GM12874 (cell line): ENCODE measurements around the gene CORO7.

Source experiments
- CTCF ChIP-seq: IDR thresholded peaks from 2 replicates; pipeline ENCODE4 v1.5.1; 2011; ENCODE audit warnings: low read depth, mild to moderate bottlenecking, control low read depth, low read length, moderate library complexity; ENCODE audit not compliant: insufficient read depth

Gene CORO7

DNA sequence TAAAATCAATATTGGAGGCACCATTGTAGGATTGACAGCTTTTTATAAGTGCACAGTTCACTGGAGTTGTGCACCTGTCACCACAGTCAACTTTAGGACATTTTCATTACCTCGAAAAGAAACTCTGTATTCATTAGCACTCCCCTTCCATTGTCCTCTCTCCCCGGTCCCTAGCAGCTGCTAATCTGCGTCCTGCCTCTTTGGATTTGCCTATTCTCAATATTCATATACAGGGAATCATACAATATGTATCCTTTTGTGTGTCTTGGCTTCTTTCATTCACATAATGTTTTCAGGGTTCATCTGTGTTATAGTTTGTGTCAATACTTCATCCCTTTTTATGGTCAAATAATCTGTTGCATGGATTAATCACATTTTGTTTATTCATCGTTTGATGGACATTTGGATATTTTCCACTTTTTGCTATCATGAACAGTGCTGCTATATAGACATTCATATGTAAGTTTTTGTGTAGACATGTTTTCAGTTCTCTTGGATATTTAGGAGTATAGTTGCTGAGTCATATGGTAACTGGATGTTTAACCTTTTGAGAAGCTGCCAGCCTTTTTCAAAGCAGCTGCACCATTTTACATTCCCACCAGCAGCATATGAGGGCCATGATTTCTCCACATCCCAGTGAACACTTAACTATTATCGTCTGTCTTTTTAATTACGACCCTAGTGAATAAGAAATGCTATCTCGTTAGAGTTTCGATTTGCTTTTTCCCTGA, 19.1 kb upstream of the CORO7 start:
- TF ChIP-seq CTCF, result no peak

DNA sequence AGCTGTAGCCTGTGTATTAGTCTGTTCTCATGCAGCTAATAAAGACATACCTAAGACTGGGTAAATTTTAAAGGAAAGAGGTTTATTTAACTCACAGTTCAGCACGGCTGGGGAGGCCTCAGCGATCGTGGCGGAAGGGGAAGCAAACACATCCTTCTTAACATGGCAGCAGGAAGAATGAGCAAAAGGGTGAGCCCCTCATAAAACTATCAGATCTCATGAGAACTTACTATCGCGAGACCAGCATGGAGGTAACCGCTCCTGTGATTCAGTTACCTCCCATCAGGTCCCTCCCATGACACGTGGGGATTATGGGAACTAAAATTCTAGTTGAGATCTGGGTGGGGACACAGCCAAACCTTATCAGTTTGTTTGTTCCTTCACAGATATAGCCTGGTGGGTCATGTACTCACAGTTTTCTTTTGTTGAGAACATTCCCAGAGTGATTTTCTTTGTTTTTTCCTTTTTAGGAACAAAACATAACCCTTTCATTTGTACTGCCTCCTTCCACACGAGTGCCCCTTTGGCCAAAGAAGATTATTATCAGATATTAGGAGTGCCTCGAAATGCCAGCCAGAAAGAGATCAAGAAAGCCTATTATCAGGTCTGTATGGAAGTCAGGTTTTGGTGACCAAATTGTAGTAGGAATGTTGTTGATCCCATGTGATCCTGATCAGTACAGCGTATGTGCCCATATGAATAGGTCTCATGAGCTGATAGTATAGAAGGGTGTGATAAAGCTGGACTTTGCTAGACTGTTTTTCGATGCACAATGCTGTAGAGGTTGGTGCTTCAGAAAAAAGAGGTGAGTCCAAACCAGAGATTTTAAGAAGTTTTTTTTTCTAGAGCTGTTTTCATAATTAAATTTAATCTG, 17.8 kb upstream of the CORO7 start:
- TF ChIP-seq CTCF, result no peak

- TF ChIP-seq CTCF, result no peak
These were observed 16.8 kb upstream of the CORO7 start for GRCh38 chr16:4433228-4433627.

DNA sequence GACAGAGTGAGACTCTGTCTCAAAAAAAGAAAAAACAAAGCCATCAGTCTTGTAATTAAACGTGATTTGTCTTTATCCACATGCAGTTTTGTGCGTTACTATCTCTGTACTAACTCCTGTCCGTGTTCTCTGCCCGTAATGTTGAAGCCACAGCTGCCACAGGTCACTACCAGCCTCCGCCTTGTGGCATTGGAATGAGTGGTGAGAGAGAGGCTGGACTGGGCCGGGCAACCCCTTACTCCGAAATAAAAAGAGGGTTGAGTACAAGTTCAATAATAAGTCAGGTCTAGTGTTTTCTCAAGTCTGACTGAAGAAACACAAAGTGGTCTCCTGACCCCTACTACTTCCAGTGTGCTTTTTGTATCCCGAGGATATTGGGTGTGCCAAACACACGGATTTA, 14.6 kb upstream of the CORO7 start:
- TF ChIP-seq CTCF, result no peak

DNA sequence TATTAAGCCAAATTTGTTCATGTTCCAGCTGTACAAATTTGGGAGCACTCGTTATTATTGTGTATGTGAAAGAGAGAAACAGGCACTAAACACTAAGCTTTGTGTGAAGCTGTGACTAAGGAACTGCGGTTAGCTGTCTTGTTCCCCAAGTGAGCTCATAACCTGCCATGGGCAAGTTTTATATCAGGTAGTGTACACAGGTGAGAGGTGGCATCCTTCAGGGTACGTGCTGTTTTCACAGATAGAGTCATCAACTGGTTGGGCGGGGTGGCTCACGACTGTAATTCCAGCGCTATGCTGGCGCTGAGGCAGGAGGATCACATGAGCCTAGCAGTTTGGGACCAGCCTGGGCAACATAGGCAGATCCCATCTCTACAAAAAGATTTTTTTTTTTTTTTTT, 12.1 kb upstream of the CORO7 start:
- no peak for TF ChIP-seq CTCF

DNA sequence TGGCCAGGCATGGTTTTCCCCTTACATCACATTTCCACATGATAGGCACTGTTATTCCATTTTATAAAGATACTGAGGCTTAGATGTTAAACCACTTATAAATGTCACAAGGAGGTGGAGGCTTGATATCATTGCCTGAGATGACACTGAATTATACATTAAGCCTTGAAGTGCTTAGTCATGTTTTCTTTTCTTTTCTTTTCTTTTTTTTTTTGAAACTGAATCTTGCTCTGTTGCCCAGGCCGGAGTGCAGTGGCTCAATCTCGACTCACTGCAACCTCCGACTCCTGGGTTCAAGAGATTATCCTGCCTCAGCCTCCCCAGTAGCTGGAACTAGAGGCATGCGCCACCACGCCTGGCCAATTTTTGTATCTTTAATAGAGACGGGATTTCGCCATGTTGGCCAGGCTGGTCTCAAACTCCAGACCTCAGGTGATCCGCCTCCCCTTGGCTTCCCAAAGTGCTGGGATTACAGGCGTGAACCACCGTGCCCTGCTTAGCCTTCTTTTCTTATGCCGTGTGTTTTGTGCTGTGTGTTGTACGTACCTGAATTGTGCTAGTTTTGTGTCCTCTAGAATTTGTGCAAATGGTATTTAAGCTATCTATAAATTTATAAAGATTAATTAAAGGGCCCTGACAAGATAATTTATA, 10.5 kb upstream of the CORO7 start:
- TF ChIP-seq CTCF, result no peak

DNA sequence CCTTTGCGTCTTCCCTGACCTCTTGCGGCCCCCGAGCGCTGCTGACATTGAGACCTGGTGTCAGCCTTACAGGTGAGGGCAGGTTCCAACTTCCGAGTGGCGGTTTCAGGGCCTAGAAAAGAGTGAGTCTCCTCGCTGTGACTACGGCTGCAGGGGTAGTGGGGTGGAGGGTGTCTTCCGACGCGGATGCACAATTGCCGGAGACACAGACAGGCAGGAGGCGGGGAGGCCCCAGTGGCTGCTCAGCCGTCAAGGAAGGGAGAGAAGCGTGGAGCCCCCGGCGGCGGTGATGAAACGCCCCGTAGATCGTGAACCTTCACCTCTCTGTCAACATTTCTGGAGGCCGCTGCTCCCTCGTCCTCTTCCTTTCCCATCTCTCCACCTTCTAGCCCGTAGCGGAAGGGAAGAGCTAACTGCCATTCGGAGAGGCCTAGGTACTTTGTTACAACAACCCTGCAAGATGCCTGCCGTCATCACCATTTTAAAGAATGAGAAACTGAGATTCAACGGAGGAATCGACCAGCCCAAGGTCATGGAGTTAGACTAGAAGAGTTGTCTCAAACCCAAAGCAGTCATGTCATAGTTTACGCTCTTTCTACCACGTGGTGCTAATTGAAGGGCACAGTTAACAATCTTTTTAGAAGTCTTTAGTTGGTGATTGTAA, 9.8 kb upstream of the CORO7 start:
- no peak for TF ChIP-seq CTCF
